Kidney (tissue), 14 donors: ENCODE data around the gene PRKN. TPM values are rescaled to one million over a fixed set of nuclear protein-coding genes. Genes with fewer than 3 reads are reported as not detected.

Source experiments
- DNase-seq, 5 donors: peaks; one replicate each; pipeline ENCODE4 v3.0.0-alpha.2; 2013 to 2020
- FAIRE-seq: peaks from 2 replicates; lab custom pipeline; 2012; peaks lifted over from hg19 to GRCh38; lab: Jason Lieb, UNC
- H3K27ac ChIP-seq, 2 donors: one replicate each; pipeline ENCODE4 v1.7.0; 2013; ENCODE audit warnings: low read depth in 2 of 2, low read length in 2 of 2, inconsistent platforms in 1 of 2
- H3K27me3 ChIP-seq: one replicate; pipeline ENCODE4 v1.7.1; 2013; ENCODE audit warnings: low read length, inconsistent platforms; ENCODE audit not compliant: control insufficient read depth, insufficient read depth
- H3K36me3 ChIP-seq, 3 donors: one replicate each; pipeline versions ENCODE4 v1.7.0 to v1.7.1; 2013; ENCODE audit warnings: low read length in 3 of 3, control low read depth in 1 of 3, inconsistent platforms in 1 of 3; ENCODE audit not compliant: insufficient read depth in 3 of 3, control insufficient read depth in 2 of 3
- H3K4me1 ChIP-seq, 3 donors: one replicate each; pipeline versions ENCODE4 v1.7.0 to v1.7.1; 2013; ENCODE audit warnings: low read length in 3 of 3, inconsistent platforms in 1 of 3, low read depth in 1 of 3; ENCODE audit not compliant: control insufficient read depth in 2 of 3, insufficient read depth in 2 of 3
- H3K4me3 ChIP-seq, 3 donors: one replicate each; pipeline versions ENCODE4 v1.7.0 to v1.8.1; 2013; ENCODE audit warnings: low read length in 3 of 3, control low read depth in 1 of 3, inconsistent platforms in 1 of 3
- H3K9ac ChIP-seq, 3 donors: one replicate each; pipeline versions ENCODE4 v1.7.0 to v1.7.1; 2013; ENCODE audit warnings: low read length in 3 of 3, control low read depth in 1 of 3, inconsistent platforms in 1 of 3
- H3K9me3 ChIP-seq, 3 donors: one replicate each; pipeline versions ENCODE4 v1.7.0 to v1.7.1; 2013; ENCODE audit warnings: low read length in 3 of 3, control low read depth in 1 of 3, inconsistent platforms in 1 of 3; ENCODE audit not compliant: control insufficient read depth in 2 of 3, insufficient read depth in 1 of 3
- CTCF ChIP-seq: IDR thresholded peaks from 3 replicates; pipeline ENCODE4 v1.5.1; 2012; ENCODE audit warnings: mild to moderate bottlenecking, moderate library complexity, borderline replicate concordance; ENCODE audit not compliant: insufficient read depth; ENCODE audit errors: extremely low read depth
- intact Hi-C: fragments of 100-400 bp; cut with DNase I; formaldehyde crosslinking; loops from one replicate; pipeline ENCODE4 v1.11.1; 2022
- polyA plus RNA-seq: library from polyadenylated mRNA; stranded (reverse); fragments of 350-450 nt; fragmentation: Illumina TruSeq; extraction: RNeasy Lipid Tissue Mini Kit (QIAGEN cat#74804); gene quantifications from one replicate; pipeline ENCODE4 v1.2.3, GENCODE V29; 2014; ENCODE audit warnings: low read depth, low replicate concordance; ENCODE audit not compliant: insufficient read depth
- total RNA-seq: library from RNA; stranded (reverse); fragmentation: NEBNext Ultra II Directional; extraction: Animal tissue kit (Norgen Biotek cat#: 25700); gene quantifications from one replicate; pipeline ENCODE4 v1.2.1, GENCODE V29; 2021
- donor health status: control.
- donor health status: control.
- donor health status: control.
- donor health status: control.
- donor health status: control.
- donor health status: DM: yes; HTN: yes; CAD: no.
- donor health status: Normal renal cell carcinoma (clear cell type).

Gene PRKN
- total and polyA plus RNA-seq, 2 donors from 2014 or later, result 8.6 to 10.4 TPM

- DNase-seq (no peak), FAIRE-seq (no peak)
- Histone ChIP-seq H3K4me3 (no peak overlapping the region), H3K9ac (no peak overlapping the region), H3K27ac (no peak overlapping the region), H3K36me3 (no peaks in the 10 kb centered on the region), H3K9me3 (peaks cover 0 to 4% (median 0%) of the 10 kb centered on the region in 3 donors), H3K27me3 (no peaks in the 10 kb centered on the region), H3K4me1 (no peaks in the 10 kb centered on the region)
- intact Hi-C loops, result no loop called here
- no peak for TF ChIP-seq CTCF
Measured at GRCh38 chr6:161727083-161727833, 1000.3 kb downstream of the PRKN start.

- no peak overlapping the region for H3K9ac ChIP-seq
- H3K27ac ChIP-seq, result no peak overlapping the region
- DNase-seq (no peak), FAIRE-seq (no peak)
- no peaks in the 10 kb centered on the region for H3K27me3 ChIP-seq
- no peak for TF ChIP-seq CTCF
- H3K36me3 ChIP-seq, result no peaks in the 10 kb centered on the region
- H3K9me3 ChIP-seq, result no peaks in the 10 kb centered on the region
- intact Hi-C loops, result no loop called here
- H3K4me3 ChIP-seq, result no peak overlapping the region
- H3K4me1 ChIP-seq, result no peaks in the 10 kb centered on the region
Measured at GRCh38 chr6:161722394-161722793, 1005.2 kb downstream of the PRKN start.

- H3K27ac ChIP-seq, result no peak overlapping the region
- H3K4me1 ChIP-seq, result no peaks in the 10 kb centered on the region
- H3K9me3 ChIP-seq, result no peaks in the 10 kb centered on the region
- no peaks in the 10 kb centered on the region for H3K27me3 ChIP-seq
- no peak for DNase-seq
- no peak for FAIRE-seq
- H3K4me3 ChIP-seq, result no peak overlapping the region
- H3K9ac ChIP-seq, result no peak overlapping the region
- intact Hi-C loops, result no loop called here
- H3K36me3 ChIP-seq, result no peaks in the 10 kb centered on the region
- TF ChIP-seq CTCF, result no peak
Measured at GRCh38 chr6:161721511-161721910, 1006.1 kb downstream of the PRKN start.

- Histone ChIP-seq H3K4me1 (no peaks in the 10 kb centered on the region), H3K4me3 (no peak overlapping the region), H3K36me3 (no peaks in the 10 kb centered on the region), H3K9ac (no peak overlapping the region), H3K9me3 (no peaks in the 10 kb centered on the region), H3K27ac (no peak overlapping the region), H3K27me3 (no peaks in the 10 kb centered on the region)
- intact Hi-C loops, result no loop called here
- no peak for FAIRE-seq
- DNase-seq, result no peak
- no peak for TF ChIP-seq CTCF
Measured at GRCh38 chr6:161716176-161716575, 1011.4 kb downstream of the PRKN start.
